ENCODE data around the gene MAP2K7.
"Not testable (repeated sequence)": the region's sequence is repeated elsewhere in the genome, so short reads cannot be mapped to it uniquely, and the experiment has no call there.

Gene MAP2K7

DNA sequence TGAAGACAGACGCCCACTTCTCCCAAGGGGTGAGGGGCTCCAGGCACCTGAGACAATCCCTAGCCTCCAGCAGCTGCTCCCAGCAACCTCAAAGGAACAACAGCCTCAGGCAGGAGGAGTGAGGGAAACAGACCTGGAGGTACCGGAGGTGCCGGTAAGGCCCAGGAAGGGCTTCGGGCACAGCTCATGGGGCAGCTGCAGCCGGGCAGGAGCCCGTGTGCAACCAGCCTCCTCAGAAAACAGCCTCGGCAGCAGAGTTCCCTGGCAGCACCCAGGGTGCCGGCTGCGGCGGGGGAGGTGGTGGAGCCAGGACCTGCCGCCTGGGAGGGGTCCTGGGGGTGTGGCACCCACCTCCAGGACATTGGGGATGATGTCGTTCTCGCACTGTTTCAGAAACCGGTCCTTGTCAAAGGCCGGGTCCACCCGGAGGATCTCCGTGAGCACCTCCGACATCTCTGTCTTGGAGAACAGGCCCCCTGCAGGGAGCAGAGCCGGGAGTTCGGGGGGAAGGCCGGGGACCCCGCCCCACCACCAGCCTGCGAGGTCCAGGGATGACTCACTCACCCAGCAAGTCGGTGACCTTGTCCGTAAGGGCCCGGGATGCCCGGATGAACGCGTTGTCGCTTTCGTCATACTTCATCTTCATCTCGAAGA is 28.7 kb downstream of the MAP2K7 start:
- DNase-seq: no peak

DNA sequence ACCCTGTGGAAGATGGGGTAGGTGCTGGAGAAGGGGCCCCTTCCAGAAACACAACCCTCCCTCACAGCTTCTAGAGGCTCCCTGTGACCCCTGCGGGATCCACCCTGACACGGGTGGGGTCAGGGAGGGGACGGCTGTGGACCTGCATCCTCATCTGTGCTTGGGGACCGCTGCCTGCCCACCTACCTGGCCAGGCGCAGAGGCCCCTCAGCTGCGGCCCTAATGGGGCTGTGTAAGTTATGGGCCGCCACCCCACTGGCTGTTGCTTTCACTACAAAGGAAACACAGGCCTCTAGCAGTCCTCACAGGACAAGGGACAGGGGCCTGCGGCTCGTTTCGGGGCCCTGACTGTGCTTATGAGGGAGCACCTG is 29.2 kb downstream of the MAP2K7 start:
- no peak for DNase-seq

DNA sequence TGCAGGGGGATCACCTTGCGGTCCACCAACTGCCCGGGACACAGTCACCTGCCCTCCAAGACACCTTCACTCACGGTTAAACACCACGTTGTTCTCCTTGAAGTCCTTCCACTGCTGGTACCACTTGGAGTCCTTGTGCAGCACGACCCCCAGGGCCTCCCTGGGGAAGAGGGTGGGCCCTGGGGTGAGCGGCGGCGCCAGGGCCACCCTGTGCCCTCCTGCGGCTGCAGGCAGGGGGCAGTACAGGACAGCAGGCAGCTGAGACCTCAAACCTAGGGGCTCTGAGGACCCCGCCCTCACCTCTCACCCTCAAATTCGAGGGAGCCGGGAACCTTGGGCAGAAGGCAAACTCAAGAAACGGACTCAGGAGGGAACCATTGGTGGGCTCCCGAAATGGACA is 29.7 kb downstream of the MAP2K7 start:
- no peak for DNase-seq

DNA sequence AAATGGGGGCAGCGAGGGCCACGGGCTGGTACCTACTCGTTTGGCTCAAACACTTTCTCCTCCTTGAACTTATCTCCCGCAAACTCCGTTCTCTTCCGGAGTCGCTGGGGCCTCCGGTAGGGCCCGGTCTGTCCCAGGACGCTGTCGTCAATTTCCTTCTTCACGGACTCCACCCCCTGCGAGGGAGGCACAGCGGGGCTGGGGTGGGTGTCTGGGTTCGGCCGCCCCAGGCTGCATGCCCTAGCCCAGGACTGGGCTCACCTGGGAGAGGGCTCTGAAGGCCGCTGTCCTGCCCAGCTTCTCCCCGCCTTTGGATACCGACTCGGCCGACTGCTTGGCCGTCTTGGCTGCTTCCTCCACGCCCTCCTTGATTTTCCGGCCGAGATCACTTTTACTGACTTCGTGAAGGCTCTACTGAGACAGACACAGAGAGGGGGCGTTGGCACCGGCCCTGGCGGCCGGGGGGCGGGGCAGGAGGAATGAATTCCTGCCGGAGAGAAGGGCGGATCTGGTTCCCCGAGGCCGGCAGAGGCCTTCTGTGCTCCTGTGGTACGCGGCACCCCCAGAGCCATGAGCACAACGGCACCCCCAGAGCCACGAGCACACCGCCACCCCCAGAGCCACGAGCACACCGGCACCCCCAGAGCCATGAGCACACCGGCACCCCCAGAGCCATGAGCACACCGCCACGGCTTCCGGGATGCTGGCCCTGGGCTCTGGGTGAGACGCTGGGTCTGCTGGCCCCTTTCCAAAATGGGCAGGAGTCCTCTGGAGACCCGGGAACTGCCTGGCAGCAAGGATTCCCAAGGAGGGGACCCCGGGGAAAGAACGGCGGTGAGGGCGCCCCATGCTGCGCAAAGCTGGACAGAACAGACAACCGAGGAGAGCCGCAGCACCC is 30.4 kb downstream of the MAP2K7 start:
- no peak for DNase-seq

DNA sequence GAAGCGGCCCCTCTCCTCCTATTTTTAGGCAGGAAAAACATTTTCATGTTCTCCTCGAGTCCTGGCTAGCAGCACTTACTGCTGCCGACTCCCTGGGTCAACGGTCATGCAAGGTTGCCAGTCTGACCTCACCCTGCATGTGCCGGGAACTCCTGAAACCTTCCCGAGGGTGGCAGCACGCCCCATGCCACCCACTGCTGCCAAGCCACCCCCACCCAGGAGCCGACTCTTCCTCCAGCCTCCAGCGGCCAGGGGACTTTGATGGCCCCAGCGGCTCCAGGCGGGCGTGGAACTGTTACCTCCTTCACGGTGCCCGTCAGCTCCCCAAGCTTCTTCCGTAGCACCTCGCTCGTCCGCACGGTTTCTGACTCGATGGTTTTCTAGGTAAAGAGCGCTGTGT is 31.1 kb downstream of the MAP2K7 start:
- no peak for DNase-seq

DNA sequence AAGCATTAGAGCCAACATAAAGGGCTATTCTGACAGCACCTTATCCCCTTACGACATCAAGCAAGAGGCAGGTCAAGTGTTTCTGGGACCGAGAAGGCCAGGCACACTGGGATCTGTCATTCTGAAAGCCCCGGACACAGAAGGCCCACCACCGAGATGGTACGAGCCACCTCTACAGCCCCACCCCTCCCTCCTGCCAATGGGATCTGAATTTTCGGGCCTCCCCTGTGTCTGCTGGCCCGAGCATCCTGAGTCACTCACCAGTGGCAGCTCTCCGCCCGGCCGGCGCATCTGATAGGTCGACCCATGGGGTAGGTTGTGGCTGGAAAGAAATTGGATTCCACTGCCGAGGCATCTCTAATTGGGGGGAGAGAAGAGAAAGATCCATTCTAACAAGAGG is 37.2 kb downstream of the MAP2K7 start:
- DNase-seq: no peak

DNA sequence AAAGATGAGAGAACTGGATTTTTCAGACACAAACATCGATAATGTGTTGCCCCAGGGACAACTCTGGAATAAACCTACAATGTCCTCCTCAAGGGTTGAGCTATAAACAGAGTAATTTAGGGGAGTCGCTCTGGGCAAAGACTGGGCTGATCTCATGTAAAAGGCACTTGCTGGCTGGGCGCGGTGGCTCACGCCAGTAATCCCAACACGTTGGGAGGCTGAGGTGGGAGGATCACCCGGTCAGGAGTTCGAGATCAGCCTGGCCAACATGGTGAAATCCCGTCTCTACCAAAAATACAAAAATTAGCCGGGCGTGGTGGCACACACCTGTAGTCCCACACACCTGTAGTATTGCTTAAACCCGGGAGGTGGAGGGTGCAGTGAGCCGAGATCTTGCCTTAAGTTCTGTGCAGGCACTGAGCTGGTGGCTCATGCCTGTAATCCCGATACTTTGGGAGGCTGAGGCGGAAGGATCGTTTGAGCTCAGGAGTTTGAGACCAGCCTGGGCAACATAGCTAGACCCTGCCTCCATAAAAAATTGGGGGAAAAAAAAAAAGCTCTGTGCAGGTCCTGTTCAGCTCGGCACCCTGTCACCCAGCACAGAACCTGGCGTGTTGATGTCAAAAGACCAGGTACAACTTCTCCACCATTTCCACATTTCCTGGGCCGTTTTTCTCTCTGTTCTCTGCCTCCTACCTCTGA is 38.4 kb downstream of the MAP2K7 start:
- DNase-seq: no peak

DNA sequence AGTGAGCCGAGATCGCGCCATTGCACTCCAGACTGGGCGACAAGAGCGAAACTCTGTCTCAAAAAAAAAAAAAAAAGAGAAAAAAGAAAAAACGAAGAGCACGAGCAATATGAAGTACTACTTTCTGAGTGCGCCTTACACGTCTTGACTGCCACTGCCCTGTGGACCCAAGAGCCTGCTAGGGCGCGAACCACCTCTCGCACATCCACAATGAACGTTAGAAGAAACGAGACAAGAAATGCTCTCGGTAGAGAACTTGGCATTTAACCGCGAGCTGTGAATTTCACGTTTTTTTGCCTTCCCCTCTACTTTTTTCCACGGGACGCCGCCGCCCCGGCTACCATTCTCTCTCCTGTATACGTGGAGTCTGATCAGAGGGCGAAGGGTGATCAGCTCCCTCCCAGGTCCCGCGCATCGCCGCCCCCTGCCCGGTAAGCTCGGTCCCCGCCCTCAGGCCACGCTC is 39.3 kb downstream of the MAP2K7 start:
- peak; percentile 58 for DNase-seq

DNA sequence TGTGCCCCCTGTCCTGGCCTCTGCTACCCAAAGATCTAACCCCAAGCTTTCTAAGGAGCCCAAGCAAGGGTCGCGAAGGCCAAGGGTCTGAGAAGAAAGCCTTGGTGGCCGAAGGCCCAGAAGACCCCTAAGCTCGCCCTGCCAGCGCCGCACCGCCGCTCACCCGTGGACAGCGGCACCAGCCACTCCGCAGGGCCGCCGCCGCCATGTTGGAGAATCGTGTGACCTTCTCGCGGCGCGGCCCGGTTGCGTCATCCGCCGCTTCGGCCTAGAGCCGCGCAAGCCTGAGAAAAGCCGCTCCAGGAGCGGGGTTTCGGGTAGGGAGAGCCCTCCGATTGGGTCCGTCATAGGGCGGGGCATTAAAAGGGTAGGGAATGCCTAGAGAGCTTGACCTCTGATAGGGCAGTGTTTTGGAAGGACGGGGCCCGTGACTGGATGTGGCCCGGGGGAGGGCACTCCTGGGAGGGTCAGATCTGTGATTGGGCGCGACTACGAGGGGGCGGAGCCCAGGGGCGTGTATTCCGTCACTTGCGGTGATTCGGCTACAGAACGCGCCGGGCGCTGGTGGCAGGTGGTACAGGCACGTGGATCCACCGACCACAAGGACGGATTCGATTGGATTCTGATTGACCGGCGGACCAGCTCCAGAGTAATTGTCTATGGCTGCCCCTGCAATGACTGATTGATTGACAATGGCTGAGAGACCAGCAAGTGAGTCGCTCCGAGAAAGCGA is 39.9 kb downstream of the MAP2K7 start, which contains the start of gene TIMM44:
Gene TIMM44 (minus strand): TSS at position 223 of the 733 bp plus-strand sequence. CDS start 15 bp downstream, at position 208.
- peak; percentile 99 for DNase-seq

DNA sequence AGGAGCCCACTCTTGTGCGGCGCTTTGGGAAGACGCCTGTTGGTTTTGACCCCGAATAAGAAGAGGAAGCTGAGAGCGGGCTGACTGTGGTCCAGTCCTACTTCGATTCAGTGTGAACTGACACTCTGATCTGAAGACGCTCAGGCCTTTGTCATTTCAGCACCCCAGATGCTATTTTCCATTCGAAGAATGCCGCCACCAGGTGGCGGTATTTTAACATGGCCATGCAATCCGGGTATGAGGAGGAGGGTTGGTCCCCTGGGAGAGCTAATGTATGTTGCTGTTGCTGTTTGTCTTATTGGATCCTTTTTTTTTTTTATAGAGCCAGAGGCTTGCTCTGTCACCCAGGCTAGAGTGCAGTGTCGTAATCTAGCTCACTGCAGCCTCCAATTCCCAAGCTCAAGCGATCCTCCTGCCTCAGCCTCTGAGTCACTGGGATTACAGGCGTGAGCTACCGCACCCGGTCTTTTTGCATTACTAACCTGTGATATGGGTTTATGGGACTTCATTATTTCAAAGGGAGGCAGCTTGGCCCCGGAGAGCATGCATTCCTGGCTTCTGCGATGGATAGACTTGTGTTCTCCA is 40.6 kb downstream of the MAP2K7 start:
- peak; percentile 84 for DNase-seq

DNA sequence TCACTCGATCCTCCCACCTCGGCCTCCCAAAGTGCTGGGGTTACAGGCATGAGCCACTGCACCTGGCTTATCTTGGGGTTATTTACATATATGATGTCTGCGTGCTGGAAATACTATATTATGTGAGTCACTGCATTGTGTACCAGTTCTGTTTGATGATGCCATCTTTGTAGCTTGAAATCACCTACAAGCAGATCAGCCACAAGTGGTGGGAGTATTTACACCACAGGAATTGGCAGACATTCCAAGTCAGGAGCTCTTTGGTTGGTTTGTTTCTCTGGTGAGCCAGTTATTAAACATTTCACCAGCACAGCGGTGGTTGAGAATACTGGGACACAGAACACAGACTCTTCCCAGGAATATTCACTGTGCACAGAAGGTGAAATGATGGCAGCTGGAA is 44.3 kb downstream of the MAP2K7 start:
- no peak for DNase-seq

DNA sequence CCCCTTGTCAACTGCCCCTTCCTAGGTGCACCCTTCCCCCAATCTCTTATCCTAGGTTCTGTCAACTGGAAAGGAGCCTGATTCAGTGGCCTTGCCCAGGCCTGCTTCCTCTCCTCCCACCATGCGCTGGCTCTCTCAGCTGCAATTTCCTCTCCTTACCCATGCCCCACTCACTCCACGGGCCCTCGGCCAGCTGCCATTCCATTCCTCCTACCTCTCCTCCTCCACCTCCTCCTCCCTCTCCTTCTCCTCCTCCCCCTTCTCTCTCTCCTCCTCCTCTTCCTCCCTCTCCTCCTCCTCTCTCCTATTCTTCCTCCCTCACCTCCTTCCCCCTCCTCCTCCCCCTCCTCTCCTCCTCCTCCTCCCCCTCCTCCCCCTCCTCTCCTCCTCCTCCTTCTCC is 49.4 kb downstream of the MAP2K7 start:
- no peak for DNase-seq

DNA sequence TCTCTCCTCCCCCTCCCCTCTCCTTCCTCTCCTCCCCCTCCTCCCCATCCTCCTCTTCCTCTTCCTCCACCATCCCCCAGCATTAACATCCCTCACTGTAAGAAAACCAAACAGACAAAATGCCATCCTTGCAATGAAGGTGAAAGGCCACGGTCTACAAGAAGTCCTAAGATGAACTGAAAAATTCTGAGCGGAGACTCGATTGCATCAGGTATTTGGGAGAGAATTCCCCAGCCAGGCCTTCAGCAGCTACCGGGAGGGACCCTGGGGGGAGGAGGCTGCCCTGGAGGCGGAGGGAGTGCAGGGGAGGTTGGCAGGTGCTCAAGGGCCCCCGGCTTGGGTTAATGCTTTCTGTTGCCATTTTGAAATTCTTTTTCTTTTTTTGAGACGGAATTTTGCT is 49.9 kb downstream of the MAP2K7 start:
- no peak for DNase-seq

DNA sequence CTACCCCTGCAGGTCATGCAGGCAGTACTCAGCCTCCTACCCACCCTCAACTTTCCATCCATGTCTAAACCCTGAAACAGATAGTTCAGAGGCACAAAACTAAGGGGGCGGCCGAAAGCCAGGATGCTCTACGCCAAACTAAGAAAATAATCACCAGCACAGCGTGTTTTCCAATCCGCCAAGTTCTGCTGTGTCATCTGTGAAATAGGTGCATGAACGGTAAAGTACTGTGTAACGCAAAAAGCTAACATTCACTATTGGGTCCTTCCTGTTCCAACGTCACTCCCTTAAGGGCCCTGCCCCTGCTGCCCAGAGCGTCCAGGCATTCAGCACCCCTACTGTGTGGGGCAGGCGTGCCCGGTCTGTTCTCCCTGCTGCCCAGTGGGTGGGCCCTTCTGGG is 52.0 kb downstream of the MAP2K7 start:
- DNase-seq: no peak

DNA sequence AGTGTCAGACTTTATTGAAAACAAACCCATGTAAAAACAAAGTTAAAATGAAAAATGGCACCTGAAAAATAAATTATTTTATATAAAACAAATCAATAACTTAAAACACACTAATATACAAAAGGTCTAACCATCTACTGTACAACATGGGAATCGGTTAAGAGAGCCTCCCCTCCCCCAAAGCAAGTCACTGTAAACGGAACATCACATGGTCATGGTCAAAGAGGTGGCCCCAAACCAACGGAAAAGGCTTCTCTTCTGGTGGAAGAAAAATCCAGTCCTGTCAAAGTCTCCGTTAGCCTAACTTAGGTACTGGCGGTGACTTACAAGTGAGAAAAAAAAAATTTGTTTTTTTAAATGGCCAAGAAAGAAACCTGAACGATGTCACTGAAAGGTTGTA is 55.5 kb downstream of the MAP2K7 start:
- no peak for DNase-seq

DNA sequence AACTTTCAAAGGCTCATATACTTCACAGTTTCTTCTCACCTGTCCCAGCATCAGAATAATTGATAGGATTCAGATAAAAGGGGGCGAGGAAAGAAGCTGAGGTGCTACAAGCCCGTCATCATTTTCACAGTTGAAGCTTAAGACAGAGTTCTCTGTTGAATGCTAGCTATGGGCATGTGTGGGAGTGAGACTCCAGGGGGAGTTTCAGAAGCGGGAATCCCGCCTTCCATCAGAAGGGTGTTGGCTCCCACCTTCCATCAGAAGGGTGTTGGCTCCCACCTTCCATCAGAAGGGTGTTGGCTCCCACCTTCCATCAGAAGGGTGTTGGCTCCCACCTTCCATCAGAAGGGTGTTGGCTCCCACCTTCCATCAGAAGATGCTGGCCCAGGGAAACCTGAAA is 57.4 kb downstream of the MAP2K7 start:
- DNase-seq: not testable (repeated sequence)

DNA sequence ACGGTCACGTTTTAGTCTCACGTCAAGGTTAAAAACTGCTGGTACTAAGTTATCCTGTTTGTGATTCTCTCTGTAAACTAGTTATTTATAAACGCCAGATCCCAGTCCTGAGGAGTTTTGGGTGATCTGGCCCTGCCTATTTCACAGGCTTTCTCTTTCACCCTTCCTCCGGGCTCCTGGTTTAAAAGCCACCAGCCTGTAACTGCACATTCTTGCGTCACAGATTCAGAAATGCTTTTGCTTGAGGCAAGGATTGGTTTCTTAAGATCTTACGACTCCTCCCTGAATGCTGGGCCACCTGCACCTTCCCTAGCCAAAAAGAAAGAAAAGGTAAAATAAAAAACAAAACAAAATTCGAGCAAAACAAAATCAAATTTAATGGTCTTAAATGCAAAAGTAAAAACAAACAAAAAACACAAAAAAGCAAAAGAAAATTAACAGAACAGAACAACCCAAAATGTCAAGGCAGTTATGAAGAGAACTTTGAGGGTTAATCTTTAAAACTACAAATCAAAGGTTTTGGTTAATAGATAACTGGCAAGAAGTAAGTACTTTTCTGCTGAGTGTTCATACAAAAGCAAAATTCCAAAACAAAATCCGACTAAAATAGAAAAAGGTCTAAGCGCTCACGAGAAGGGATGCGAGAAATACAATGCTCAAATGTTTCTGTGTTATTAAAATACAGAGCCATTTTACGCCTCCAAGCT is 58.4 kb downstream of the MAP2K7 start:
- DNase-seq: no peak

DNA sequence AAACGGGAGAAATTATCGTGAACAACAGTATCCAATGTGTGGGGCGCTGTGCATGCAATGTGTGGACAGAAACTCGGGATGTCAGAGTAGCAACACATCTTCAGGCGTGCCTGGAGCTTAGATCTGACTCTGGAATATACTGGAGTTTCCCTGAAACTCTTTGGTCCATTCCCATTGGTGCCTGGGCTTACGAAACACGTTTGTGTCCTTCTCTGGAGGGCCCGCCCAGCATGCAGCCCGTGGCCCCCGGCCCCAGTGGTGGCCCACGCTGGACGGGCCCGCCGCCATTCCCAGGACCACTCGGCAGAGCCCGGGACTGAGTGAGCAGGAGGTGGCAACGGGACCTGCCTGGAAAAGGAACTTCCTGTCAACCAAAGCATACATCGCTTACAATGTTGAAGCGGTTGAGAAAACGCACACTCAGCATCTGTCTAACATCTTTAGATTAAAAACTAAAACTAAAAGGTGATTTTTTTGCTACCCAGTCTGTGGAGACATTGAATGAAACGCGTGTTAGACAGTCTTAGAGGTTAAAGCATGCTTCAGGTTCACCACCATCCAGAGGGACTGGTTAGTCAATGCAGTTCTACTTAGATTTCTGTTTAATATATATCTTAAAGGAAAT is 59.1 kb downstream of the MAP2K7 start:
- DNase-seq: no peak

DNA sequence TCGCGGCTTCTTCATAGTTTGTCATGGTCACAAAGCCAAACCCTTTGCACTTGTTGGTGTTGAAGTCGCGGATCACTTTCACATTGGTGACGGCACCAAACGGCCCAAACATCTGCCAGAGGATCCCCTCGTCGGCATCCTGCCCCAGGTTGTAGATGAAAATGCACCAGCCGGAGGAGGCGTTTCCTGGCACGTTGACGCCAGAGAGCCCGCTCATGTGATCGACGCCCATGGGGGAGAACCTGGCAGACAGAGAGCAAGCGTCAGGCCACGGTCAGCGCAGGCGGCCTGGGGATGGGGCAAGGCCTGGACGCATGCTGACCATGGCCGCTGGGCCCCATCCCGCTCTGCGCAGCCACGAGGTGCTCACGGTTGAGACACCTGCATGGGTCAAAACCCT is 59.9 kb downstream of the MAP2K7 start:
- no peak for DNase-seq
